Activated CD4-positive, alpha-beta T cell treated with anti-CD3 and anti-CD28 coated beads, Interleukin-2, amount 50 U/mL, for 48 hours (primary cell): Measurements from ENCODE around the gene COL18A1.

Experiments
- DNase-seq, 2 experiments: peaks; one replicate each; pipeline ENCODE4 v3.0.0-alpha.2; 2020

COL18A1 gene

GRCh38 chr21:45457161-45457831 lies 52.3 kb downstream of the COL18A1 start:
- no peak for DNase-seq

GRCh38 chr21:45457832-45458172 lies 52.8 kb downstream of the COL18A1 start:
- no peak for DNase-seq

GRCh38 chr21:45458281-45459170 lies 53.6 kb downstream of the COL18A1 start:
- no peak for DNase-seq

DNA sequence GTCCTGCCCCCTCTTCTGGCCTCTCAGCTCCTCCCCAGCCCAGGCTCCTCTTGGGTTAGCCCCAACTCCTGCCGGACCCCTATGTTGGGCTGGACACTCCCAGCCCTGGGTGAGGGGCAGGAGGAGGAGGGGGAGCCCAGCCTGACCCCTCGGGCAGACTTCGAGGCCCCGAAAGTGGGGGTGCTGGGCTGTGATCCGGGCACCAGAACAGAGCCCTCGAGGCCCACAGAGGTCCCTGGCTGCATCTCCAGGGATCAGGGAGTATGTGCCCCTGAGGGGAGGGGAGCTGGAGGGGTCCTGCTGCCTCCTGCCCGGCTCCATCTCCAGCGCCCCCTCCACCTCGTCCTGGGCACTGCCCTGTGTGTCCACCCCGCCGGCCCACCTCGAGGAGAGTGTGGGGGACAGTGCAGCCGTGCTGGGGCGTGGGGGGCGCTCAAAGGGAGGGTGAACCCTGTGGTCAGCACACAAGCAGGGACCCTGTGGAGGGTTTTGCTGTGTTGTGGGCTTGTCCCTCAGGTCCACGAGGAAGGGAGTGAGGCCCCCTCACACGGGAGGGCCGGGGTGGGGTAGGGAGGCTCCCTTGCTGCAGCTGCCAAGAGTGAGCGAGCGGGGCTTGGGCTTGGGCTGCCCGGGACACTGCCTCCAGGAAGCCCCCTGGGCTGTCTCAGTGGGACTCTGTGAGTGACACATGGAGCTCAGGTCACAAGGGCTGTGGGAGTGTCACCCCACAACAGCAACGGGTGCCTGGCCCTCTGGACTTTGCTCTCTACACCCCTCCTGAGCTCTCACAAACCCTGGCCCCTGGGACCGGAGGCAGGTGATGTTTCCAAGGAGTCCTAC lies 54.4 kb downstream of the COL18A1 start:
- DNase-seq = no peak

GRCh38 chr21:45460011-45460565 lies 55.1 kb downstream of the COL18A1 start:
- no peak for DNase-seq

- DNase-seq = no peak
Observed at GRCh38 chr21:45460611-45461368, 55.8 kb downstream of the COL18A1 start.

DNA sequence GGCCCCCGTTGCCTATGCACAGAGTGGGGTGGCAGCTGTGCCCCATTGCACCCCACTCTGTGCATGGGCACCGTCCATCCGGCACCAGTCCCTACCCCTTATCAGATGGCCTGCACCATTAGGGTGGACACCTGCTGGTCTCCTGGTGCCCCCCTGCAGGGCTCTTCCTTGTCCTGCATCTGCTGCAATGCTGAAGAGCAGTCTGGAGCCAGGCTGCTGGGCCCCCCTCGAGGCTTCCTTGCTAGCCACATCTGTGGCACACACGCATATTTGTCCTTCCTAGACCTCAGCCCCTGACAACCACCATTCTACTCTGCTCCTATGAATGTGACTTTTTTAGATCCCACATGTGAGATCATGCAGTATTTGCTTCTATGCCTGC lies 56.4 kb downstream of the COL18A1 start:
- DNase-seq = no peak

- no peak for DNase-seq
Observed at GRCh38 chr21:45461806-45462341, 56.9 kb downstream of the COL18A1 start.

DNA sequence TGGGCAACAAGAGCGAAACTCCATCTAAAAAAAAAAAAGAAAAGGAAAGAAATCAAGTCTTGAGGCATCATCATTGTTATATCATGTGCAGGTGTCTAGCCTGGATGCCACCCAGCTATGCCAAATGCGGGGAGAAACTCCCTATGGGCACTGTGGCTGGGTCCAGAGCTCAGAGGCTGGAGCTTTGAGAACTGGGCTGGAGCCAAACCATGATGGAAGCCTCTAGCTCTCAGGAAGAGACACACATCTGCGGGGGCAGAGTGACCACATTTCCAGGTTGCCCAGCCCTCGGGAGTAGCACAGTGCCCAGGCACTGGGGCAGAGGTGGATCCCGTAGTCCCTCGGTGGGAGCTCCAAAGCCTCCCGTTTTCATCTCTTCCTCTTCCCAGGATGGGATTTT lies 58.9 kb downstream of the COL18A1 start:
- no peak for DNase-seq

GRCh38 chr21:45464309-45464708 lies 59.3 kb downstream of the COL18A1 start:
- no peak for DNase-seq

GRCh38 chr21:45465105-45465504 lies 60.1 kb downstream of the COL18A1 start:
- no peak for DNase-seq

DNA sequence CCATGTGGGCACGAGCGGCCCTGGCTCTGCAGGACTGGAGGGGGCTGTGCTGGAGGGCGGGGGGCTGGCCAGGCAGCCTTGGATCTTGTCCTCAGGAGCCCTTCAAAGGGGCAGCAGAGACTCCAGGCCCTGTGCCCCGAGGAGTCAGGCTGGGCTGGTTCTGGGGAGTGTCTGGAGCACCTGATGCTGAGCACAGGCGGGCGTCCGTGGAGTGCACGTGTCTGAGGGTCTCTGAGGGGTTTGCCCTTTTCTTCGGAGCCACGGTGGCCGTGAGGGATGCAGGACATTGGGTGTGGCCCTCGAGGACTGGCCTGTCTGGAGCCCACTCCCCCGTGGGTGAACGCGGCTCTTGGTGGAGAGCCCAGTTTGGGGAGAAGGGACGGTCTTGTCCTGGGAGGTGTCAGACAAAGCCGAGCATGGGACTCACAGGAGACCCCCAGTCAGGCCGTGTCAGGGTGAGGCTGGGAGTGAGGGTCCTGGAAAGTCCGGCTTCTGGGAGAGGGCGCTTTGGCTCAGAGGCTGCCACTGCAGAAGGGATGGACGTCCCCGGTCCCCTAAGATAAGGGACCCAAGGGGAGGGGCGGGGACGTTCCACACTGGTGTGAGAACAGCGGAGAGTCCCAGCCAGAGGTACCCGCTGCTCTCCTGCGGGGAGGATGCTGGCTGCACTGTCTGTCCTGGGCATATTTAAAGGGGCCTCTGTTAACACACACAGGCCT lies 60.8 kb downstream of the COL18A1 start:
- DNase-seq = no peak

- DNase-seq = no peak
Observed at GRCh38 chr21:45466330-45467220, 61.6 kb downstream of the COL18A1 start.

DNA sequence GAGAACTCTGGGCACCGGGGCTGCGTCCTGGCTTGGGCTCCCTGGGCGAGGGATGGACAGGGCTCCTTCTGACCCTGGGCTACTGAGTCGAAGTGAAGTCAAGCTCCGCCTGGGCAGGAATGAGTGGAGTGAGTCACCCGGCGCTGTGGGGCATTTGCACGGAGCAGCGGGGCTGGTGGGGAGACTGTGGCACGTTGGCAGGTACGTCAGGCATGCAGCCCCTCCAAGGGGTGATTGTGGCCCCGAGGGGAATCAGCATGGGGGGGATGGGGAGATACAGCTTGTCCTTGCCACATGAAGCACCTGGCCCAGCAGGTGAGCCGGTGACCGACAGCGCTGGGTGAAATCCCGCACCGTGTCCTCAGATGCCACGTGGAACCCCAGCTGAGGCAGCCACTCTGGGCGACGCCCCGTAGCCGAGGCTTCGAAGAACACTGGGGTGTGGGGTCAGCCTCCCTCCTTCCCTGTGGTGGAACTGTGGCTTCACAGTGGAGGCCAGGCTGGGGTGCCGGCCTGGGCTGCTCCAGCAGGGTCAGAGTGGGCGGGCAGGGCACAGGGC lies 62.3 kb downstream of the COL18A1 start:
- no peak for DNase-seq

- no peak for DNase-seq
Observed at GRCh38 chr21:45468051-45468970, 63.3 kb downstream of the COL18A1 start.

GRCh38 chr21:45468971-45469272 lies 64.0 kb downstream of the COL18A1 start:
- DNase-seq = no peak

- DNase-seq = no peak
Observed at GRCh38 chr21:45469273-45470086, 64.5 kb downstream of the COL18A1 start.

GRCh38 chr21:45470087-45470515 lies 65.1 kb downstream of the COL18A1 start:
- DNase-seq = no peak
